HL-60 (cell line): ENCODE results near the gene TMC3.

ENCODE experiments used
- DNase-seq, 2 experiments: peaks; one replicate each; pipeline ENCODE4 v3.0.0-alpha.2; 2010 to 2020; ENCODE audit warnings: low read depth in 1 of 2, low spot score in 1 of 2
- H3K27ac ChIP-seq: fragments of 250-450 bp; sonication (Bioruptor Pico); replicated peaks from 2 replicates; pipeline ENCODE4 v1.5.1; 2020; ENCODE audit warnings: mild to moderate bottlenecking, moderate library complexity
- H3K27me3 ChIP-seq: fragments of 250-450 bp; sonication (Bioruptor Pico); 2 replicates; pipeline ENCODE4 v1.5.1; 2021; ENCODE audit warnings: mild to moderate bottlenecking, moderate library complexity; ENCODE audit not compliant: insufficient read depth, poor library complexity, severe bottlenecking
- H3K4me3 ChIP-seq: replicated peaks from 2 replicates; pipeline ENCODE4 v1.5.1; 2011; ENCODE audit warnings: mild to moderate bottlenecking, control low read depth, low read length; ENCODE audit not compliant: insufficient read depth
- CTCF ChIP-seq: IDR thresholded peaks from one replicate; pipeline ENCODE4 v1.5.1; 2011; ENCODE audit warnings: low read length, control low read depth, inconsistent platforms; ENCODE audit not compliant: insufficient read depth
- GABPA ChIP-seq: IDR thresholded peaks from 2 replicates; pipeline ENCODE4 v1.6.1; 2012; ENCODE audit warnings: low read depth
- POLR2AphosphoS5 ChIP-seq: IDR thresholded peaks from 2 replicates; pipeline ENCODE4 v1.6.1; 2012; ENCODE audit warnings: low read depth
- REST ChIP-seq: IDR thresholded peaks from 2 replicates; pipeline ENCODE4 v1.6.1; 2012; ENCODE audit warnings: low read depth; ENCODE audit not compliant: insufficient replicate concordance
- SPI1 ChIP-seq: IDR thresholded peaks from 2 replicates; pipeline ENCODE4 v1.6.1; 2012; ENCODE audit warnings: low read depth, mild to moderate bottlenecking, borderline replicate concordance

TMC3 gene

GRCh38 chr15:81398456-81398855 lies 24.4 kb upstream of the TMC3 start:
- H3K27me3 ChIP-seq = no peaks in the 10 kb centered on the region
- no peak for DNase-seq
- H3K27ac ChIP-seq = no peak overlapping the region
- TF ChIP-seq REST (no peak), SPI1 (no peak), GABPA (no peak)
- H3K4me3 ChIP-seq = no peak overlapping the region

GRCh38 chr15:81394603-81395002 lies 20.6 kb upstream of the TMC3 start:
- DNase-seq = no peak

GRCh38 chr15:81391657-81392056 lies 17.6 kb upstream of the TMC3 start:
- H3K4me3 ChIP-seq = no peak overlapping the region
- H3K27me3 ChIP-seq = no peaks in the 10 kb centered on the region
- H3K27ac ChIP-seq = no peak overlapping the region
- no peak for TF ChIP-seq SPI1
- DNase-seq = no peak

More at GRCh38 chr15:81394603-81395002, 20.6 kb upstream of the TMC3 start:
- H3K27ac ChIP-seq = no peak overlapping the region
- no peak for TF ChIP-seq POLR2AphosphoS5
- TF ChIP-seq SPI1 = no peak
- no peak for TF ChIP-seq CTCF
- TF ChIP-seq REST = no peak
- no peak for TF ChIP-seq GABPA
- no peak overlapping the region for H3K4me3 ChIP-seq
- H3K27me3 ChIP-seq = no peaks in the 10 kb centered on the region

- DNase-seq = no peak
- no peak overlapping the region for H3K4me3 ChIP-seq
- no peak for TF ChIP-seq GABPA
- no peak for TF ChIP-seq CTCF
- no peak for TF ChIP-seq REST
- TF ChIP-seq POLR2AphosphoS5 = no peak
- TF ChIP-seq SPI1 = no peak
- H3K27me3 ChIP-seq = no peaks in the 10 kb centered on the region
- H3K27ac ChIP-seq = no peak overlapping the region
Observed at GRCh38 chr15:81388436-81388770, 14.4 kb upstream of the TMC3 start.
